HEK293T (cell line): ENCODE measurements around the gene TASOR2.

Experiments
- ARNT ChIP-seq: fragments of 450-650 bp; IDR thresholded peaks from 2 replicates; pipeline ENCODE4 v1.6.1; 2017; ENCODE audit warnings: mild to moderate bottlenecking
- CTBP1 ChIP-seq: fragments of 450-650 bp; IDR thresholded peaks from 2 replicates; pipeline ENCODE4 v1.6.1; 2016; ENCODE audit warnings: borderline replicate concordance
- FOXM1 ChIP-seq: fragments of 450-650 bp; IDR thresholded peaks from 2 replicates; pipeline ENCODE4 v1.6.1; 2017; ENCODE audit warnings: mild to moderate bottlenecking, borderline replicate concordance
- HDGF ChIP-seq: fragments of 450-650 bp; IDR thresholded peaks from 2 replicates; pipeline ENCODE4 v1.6.1; 2017; ENCODE audit warnings: antibody characterized with exemption, borderline replicate concordance
- LEF1 ChIP-seq: fragments of 450-650 bp; IDR thresholded peaks from 2 replicates; pipeline ENCODE4 v1.6.1; 2017; ENCODE audit warnings: mild to moderate bottlenecking, borderline replicate concordance
- NFRKB ChIP-seq: fragments of 450-650 bp; IDR thresholded peaks from 2 replicates; pipeline ENCODE4 v1.6.1; 2016; ENCODE audit warnings: mild to moderate bottlenecking, moderate library complexity
- SP1 ChIP-seq: fragments of 450-650 bp; IDR thresholded peaks from 2 replicates; pipeline ENCODE4 v1.6.1; 2017
- SUZ12 ChIP-seq: fragments of 450-650 bp; IDR thresholded peaks from 2 replicates; pipeline ENCODE4 v1.6.1; 2016; ENCODE audit warnings: mild to moderate bottlenecking

DNA sequence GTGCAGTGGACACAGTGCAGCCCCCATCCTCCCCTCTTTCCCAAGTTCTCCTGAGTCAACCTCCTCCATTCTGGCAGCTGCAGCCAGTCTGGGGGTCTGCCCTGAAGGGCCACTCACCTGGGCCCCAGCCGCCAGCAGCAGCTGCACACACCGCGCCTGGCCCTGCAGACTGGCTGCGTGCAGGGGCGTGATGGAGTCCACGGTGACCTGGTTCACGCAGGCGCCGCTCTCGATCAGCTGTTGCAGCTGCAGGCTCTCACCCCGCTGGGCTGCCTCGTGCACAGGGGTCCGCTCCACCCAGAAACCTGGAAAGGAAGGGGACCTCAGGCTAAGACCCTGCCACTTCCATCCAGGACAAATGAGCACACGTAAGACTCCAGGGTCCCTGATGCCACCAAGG lies 31.9 kb upstream of the TASOR2 start:
- TF ChIP-seq SUZ12 (no peak), LEF1 (no peak), FOXM1 (no peak), SP1 (no peak), NFRKB (no peak), HDGF (no peak), ARNT (no peak), CTBP1 (no peak)
